ENCODE results near the gene ARHGAP31.

- TF ChIP-seq SUZ12 (IDR thresholded peaks at IDR 0.05; ENCODE audit: extremely low read depth, insufficient read depth, insufficient read length) (no peak), ZNF274 (IDR thresholded peaks at IDR 0.05; ENCODE audit: low read depth, low read length) (no peak)
Observed at GRCh38 chr3:119443179-119443578, 149.0 kb downstream of the ARHGAP31 start.
